Suppressor macrophage treated with lipopolysaccharide for 4 hours (primary cell): Measurements from ENCODE around the gene KAZN.

ENCODE experiments used
- DNase-seq: peaks from one replicate; pipeline ENCODE4 v3.0.0-alpha.2; 2020

The KAZN gene

GRCh38 chr1:14590411-14591180 is 7.9 kb upstream of the KAZN start:
- DNase-seq, result peak; percentile 43

GRCh38 chr1:14591600-14591999 is 6.9 kb upstream of the KAZN start:
- no peak for DNase-seq

GRCh38 chr1:14592004-14592631 is 6.4 kb upstream of the KAZN start:
- no peak for DNase-seq

GRCh38 chr1:14593302-14593701 is 5.2 kb upstream of the KAZN start:
- DNase-seq, result no peak

- DNase-seq, result no peak
These were observed 4.4 kb upstream of the KAZN start for GRCh38 chr1:14594045-14594444.

- no peak for DNase-seq
These were observed 1.9 kb upstream of the KAZN start for GRCh38 chr1:14596591-14596990.

GRCh38 chr1:14597343-14598006 is 1.0 kb upstream of the KAZN start:
- no peak for DNase-seq

- no peak for DNase-seq
These were observed 433 bp upstream of the KAZN start for GRCh38 chr1:14598007-14598497.

GRCh38 chr1:14599183-14599791 is 802 bp downstream of the KAZN start:
- no peak for DNase-seq

GRCh38 chr1:14599800-14600199 is 1.3 kb downstream of the KAZN start:
- DNase-seq, result peak; percentile 50

GRCh38 chr1:14600405-14601112 is 2.1 kb downstream of the KAZN start:
- no peak for DNase-seq

- DNase-seq, result no peak
These were observed 3.7 kb downstream of the KAZN start for GRCh38 chr1:14602136-14602535.

- DNase-seq, result no peak
These were observed 5.2 kb downstream of the KAZN start for GRCh38 chr1:14603645-14604044.

- no peak for DNase-seq
These were observed 5.9 kb downstream of the KAZN start for GRCh38 chr1:14604414-14604813.

GRCh38 chr1:14605945-14606344 is 7.5 kb downstream of the KAZN start:
- no peak for DNase-seq

GRCh38 chr1:14606632-14607031 is 8.1 kb downstream of the KAZN start:
- DNase-seq, result peak; percentile 11

GRCh38 chr1:14607295-14607694 is 8.8 kb downstream of the KAZN start:
- no peak for DNase-seq

- DNase-seq, result no peak
These were observed 9.8 kb downstream of the KAZN start for GRCh38 chr1:14608308-14608707.

- DNase-seq, result no peak
These were observed 12.3 kb downstream of the KAZN start for GRCh38 chr1:14610761-14611160.

GRCh38 chr1:14611792-14612191 is 13.3 kb downstream of the KAZN start:
- no peak for DNase-seq

- DNase-seq, result peak; percentile 9
These were observed 13.8 kb downstream of the KAZN start for GRCh38 chr1:14612256-14612655.

- DNase-seq, result peak; percentile 45
These were observed 15.4 kb downstream of the KAZN start for GRCh38 chr1:14613926-14614325.

- no peak for DNase-seq
These were observed 15.9 kb downstream of the KAZN start for GRCh38 chr1:14614341-14614740.
